ENCODE measurements around the gene CPLX1. TPM values are rescaled to one million over a fixed set of nuclear protein-coding genes. Genes with fewer than 3 reads are reported as not detected.

Gene CPLX1
- total RNA-seq, 1 experiment from 2014 or later = 14.5 TPM

DNA sequence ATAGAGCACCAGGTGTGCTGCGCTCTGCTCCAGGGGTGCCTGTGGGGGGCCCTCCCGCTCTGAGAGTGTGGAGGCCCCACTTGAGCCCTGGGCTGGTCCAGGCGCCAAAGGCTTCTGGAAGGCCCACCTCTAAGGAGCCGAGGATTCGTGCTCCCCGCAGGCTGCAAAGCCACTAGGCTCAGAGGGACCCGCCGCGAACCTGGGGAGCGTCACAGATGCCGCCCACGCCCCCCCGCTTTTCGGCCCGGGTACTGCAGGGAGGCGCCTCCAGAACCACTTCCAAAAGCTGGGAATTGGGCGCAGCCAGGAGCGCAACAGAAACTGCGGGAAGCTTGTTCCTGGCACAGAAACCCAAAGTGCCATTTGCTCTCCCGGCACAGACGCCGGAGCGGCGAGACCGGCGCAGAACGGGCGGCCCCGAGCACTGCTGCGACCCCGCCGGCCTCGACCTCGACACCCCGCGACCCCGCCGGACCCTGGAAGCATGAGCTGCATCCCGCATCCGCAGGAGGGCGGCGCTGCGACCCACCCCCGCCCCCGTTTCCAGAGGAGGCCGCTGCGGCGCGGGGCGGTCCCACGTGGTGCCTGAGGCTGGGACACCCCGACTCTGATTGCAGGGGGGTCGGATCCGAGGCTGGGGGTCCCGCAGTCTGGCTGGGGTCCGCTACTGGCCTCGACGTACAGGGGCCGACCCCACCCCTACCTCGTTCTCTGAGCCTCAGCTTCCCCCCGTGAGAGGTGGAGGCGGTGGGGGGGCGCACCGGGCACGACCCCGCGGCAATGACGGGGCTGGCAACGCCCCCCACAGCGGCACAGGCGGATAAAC is 30.8 kb downstream of the CPLX1 start:
- no peaks in the 10 kb centered on the region for H3K9me2 ChIP-seq (ENCODE audit: insufficient read depth)
- ChIA-PET RAD21 (ENCODE audit: low non-redundant PET in 1 of 2, low total read pairs in 2 of 2, uncharacterized antibody in 2 of 2, unreplicated experiment in 2 of 2) (no interaction called here), POLR2A (no interaction called here), CTCF (no interaction called here)
- H3K9me3 ChIP-seq (ENCODE audit: control insufficient read depth in 1 of 2, insufficient read depth in 1 of 2, low read depth in 1 of 2, low read length in 2 of 2) = no peaks in the 10 kb centered on the region
- no peaks in the 10 kb centered on the region for H3K27me3 ChIP-seq (ENCODE audit: insufficient read depth, low read length)
- H4K20me1 ChIP-seq (ENCODE audit: insufficient read depth) = no peaks in the 10 kb centered on the region
- H3K9ac ChIP-seq (ENCODE audit: low read length) = no peak overlapping the region
- peaks cover 19 to 20% of the 10 kb centered on the region in 2 experiments for H3K4me1 ChIP-seq (ENCODE audit: control insufficient read depth in 1 of 2, insufficient read depth in 2 of 2, low read length in 2 of 2)
- intact Hi-C loops (cut with micrococcal nuclease) = no loop called here
- no peak for TF ChIP-seq CEBPB (IDR thresholded peaks at IDR 0.05; ENCODE audit: low read depth)
- no peak for TF ChIP-seq POLR2A (IDR thresholded peaks at IDR 0.05; ENCODE audit: borderline replicate concordance, extremely low read depth, insufficient read depth, insufficient read length)
- no peak for TF ChIP-seq EZH2phosphoT487 (IDR thresholded peaks at IDR 0.05; ENCODE audit: borderline replicate concordance)
- TF ChIP-seq SP1 (IDR thresholded peaks at IDR 0.05; ENCODE audit: low read depth) = no peak
- TF ChIP-seq POLR2AphosphoS5 (IDR thresholded peaks at IDR 0.05; ENCODE audit: low read depth, low read length) = no peak
- no peak for TF ChIP-seq ZFX (IDR thresholded peaks at IDR 0.05)
- no peak for TF ChIP-seq ZNF274 (IDR thresholded peaks at IDR 0.05; ENCODE audit: low read depth, low read length)
- TF ChIP-seq SIN3A (IDR thresholded peaks at IDR 0.05; ENCODE audit: low read depth) = no peak
- TF ChIP-seq, protein P1, sequence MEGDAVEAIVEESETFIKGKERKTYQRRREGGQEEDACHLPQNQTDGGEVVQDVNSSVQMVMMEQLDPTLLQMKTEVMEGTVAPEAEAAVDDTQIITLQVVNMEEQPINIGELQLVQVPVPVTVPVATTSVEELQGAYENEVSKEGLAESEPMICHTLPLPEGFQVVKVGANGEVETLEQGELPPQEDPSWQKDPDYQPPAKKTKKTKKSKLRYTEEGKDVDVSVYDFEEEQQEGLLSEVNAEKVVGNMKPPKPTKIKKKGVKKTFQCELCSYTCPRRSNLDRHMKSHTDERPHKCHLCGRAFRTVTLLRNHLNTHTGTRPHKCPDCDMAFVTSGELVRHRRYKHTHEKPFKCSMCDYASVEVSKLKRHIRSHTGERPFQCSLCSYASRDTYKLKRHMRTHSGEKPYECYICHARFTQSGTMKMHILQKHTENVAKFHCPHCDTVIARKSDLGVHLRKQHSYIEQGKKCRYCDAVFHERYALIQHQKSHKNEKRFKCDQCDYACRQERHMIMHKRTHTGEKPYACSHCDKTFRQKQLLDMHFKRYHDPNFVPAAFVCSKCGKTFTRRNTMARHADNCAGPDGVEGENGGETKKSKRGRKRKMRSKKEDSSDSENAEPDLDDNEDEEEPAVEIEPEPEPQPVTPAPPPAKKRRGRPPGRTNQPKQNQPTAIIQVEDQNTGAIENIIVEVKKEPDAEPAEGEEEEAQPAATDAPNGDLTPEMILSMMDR (IDR thresholded peaks at IDR 0.05 in 2 of 3, conservative IDR thresholded peaks at IDR 0.05 in 1 of 3; ENCODE audit: borderline replicate concordance in 1 of 3, insufficient read depth in 1 of 3, low read depth in 2 of 3, low read length in 2 of 3) = no peak
- TF ChIP-seq YY1 (IDR thresholded peaks at IDR 0.05; ENCODE audit: extremely low read depth, insufficient replicate concordance, low read depth, low read length) = no peak
- TF ChIP-seq, protein P2, sequence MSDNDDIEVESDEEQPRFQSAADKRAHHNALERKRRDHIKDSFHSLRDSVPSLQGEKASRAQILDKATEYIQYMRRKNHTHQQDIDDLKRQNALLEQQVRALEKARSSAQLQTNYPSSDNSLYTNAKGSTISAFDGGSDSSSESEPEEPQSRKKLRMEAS (IDR thresholded peaks at IDR 0.05) = no peak
- TF ChIP-seq SRF (IDR thresholded peaks at IDR 0.05; ENCODE audit: low read depth) = no peak
- no peak for TF ChIP-seq EGR1 (IDR thresholded peaks at IDR 0.05; ENCODE audit: low read depth)
- TF ChIP-seq ELF1 (IDR thresholded peaks at IDR 0.05; ENCODE audit: borderline replicate concordance, low read depth) = no peak
- TF ChIP-seq, protein P3, sequence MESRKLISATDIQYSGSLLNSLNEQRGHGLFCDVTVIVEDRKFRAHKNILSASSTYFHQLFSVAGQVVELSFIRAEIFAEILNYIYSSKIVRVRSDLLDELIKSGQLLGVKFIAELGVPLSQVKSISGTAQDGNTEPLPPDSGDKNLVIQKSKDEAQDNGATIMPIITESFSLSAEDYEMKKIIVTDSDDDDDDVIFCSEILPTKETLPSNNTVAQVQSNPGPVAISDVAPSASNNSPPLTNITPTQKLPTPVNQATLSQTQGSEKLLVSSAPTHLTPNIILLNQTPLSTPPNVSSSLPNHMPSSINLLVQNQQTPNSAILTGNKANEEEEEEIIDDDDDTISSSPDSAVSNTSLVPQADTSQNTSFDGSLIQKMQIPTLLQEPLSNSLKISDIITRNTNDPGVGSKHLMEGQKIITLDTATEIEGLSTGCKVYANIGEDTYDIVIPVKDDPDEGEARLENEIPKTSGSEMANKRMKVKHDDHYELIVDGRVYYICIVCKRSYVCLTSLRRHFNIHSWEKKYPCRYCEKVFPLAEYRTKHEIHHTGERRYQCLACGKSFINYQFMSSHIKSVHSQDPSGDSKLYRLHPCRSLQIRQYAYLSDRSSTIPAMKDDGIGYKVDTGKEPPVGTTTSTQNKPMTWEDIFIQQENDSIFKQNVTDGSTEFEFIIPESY (IDR thresholded peaks at IDR 0.05; ENCODE audit: extremely low read depth, insufficient replicate concordance, low read length) = no peak
- no peak for TF ChIP-seq TCF7L2 (IDR thresholded peaks at IDR 0.05; ENCODE audit: borderline replicate concordance, extremely low read depth, insufficient read depth, insufficient read length)
- TF ChIP-seq RAD21 (IDR thresholded peaks at IDR 0.05; ENCODE audit: low read depth) = no peak
- no peak overlapping the region for H3K4me2 ChIP-seq (ENCODE audit: low read length)
- no peaks in the 10 kb centered on the region for H3K79me2 ChIP-seq (ENCODE audit: insufficient read depth, low read length)
- H2AFZ ChIP-seq (ENCODE audit: low read depth, low read length, poor library complexity, severe bottlenecking) = no peak overlapping the region
- no TSS peak for BruUV-seq (replicated peaks)
- no peak for DNase-seq (ENCODE audit: low read depth, low spot score)
- ATAC-seq = no peak
- no peak overlapping the region for H3K27ac ChIP-seq (ENCODE audit: low read depth, low read length)
- no peaks in the 10 kb centered on the region for H3K36me3 ChIP-seq (ENCODE audit: control insufficient read depth in 1 of 2, insufficient read depth in 2 of 2, low read length in 2 of 2)
- H3K4me3 ChIP-seq (replicated peaks in 1 of 2; ENCODE audit: low read depth in 1 of 2, low read length in 2 of 2) = no peak overlapping the region
